ENCODE results near the gene FOLR3. TPM values are rescaled to one million over a fixed set of nuclear protein-coding genes. Genes with fewer than 3 reads are reported as not detected.

The FOLR3 gene
- polyA plus RNA-seq, 1 donor (not counting 4 experiments of a cell fraction or from before 2014, with no cell fraction given): 21.0 TPM

- DNase-seq (ENCODE audit: low read depth, low spot score) (no peak), FAIRE-seq (peak; percentile 80)
- Histone ChIP-seq H3K4me3 (ENCODE audit: control insufficient read depth in 2 of 3, extremely low read depth in 1 of 3, insufficient read depth in 2 of 3, low read depth in 1 of 3, low read length in 3 of 3) (no peak overlapping the region), H3K9ac (ENCODE audit: control insufficient read depth, extremely low read depth, insufficient read depth, low read length) (no peak overlapping the region), H3K9me3 (ENCODE audit: control insufficient read depth, low read depth, low read length) (no peaks in the 10 kb centered on the region), H3K36me3 (ENCODE audit: control insufficient read depth in 2 of 2, extremely low read depth in 1 of 2, insufficient read depth in 2 of 2, low read length in 2 of 2) (no peaks in the 10 kb centered on the region), H2AFZ (ENCODE audit: control insufficient read depth, low read length) (peak overlapping the region; percentile 53), H3K4me2 (ENCODE audit: control insufficient read depth, extremely low read depth, insufficient read depth, low read depth, low read length) (peak overlapping the region; percentile 45), H3K27me3 (ENCODE audit: control insufficient read depth, extremely low read depth, insufficient read depth, low read length) (no peaks in the 10 kb centered on the region), H3K4me1 (ENCODE audit: control insufficient read depth, extremely low read depth, insufficient read depth, low read length) (peaks cover 24% of the 10 kb centered on the region), H3K9me1 (ENCODE audit: control insufficient read depth, extremely low read depth, insufficient read depth, low read length) (no peaks in the 10 kb centered on the region), H3K79me2 (ENCODE audit: control insufficient read depth, insufficient read depth, low read length) (no peaks in the 10 kb centered on the region), H3K27ac (ENCODE audit: control insufficient read depth, insufficient read depth, low read length) (no peak overlapping the region), H4K20me1 (ENCODE audit: control insufficient read depth, extremely low read depth, insufficient read depth, low read length) (no peaks in the 10 kb centered on the region)
- dilution Hi-C loops (cut with MboI; ENCODE audit: extremely low pct_ligation_motif_present, low sequenced_read_pairs): no loop called here
- no peak for TF ChIP-seq CTCF (optimal IDR thresholded peaks at IDR 0.05 in 1 of 3, IDR thresholded peaks at IDR 0.05 in 1 of 3, conservative IDR thresholded peaks at IDR 0.05 in 1 of 3; ENCODE audit: extremely low read depth in 1 of 3, insufficient read depth in 2 of 3, low read length in 3 of 3)
- no peak for TF ChIP-seq EZH2 (IDR thresholded peaks at IDR 0.05; ENCODE audit: low read length)
These were observed 39.0 kb downstream of the FOLR3 start for GRCh38 chr11:72174302-72175070.

GRCh38 chr11:72177656-72178055, 42.1 kb downstream of the FOLR3 start:
- Histone ChIP-seq H2AFZ (ENCODE audit: control insufficient read depth, low read length) (no peak overlapping the region), H3K4me3 (ENCODE audit: control insufficient read depth in 2 of 3, extremely low read depth in 1 of 3, insufficient read depth in 2 of 3, low read depth in 1 of 3, low read length in 3 of 3) (no peak overlapping the region), H4K20me1 (ENCODE audit: control insufficient read depth, extremely low read depth, insufficient read depth, low read length) (no peaks in the 10 kb centered on the region), H3K27ac (ENCODE audit: control insufficient read depth, insufficient read depth, low read length) (no peak overlapping the region), H3K79me2 (ENCODE audit: control insufficient read depth, insufficient read depth, low read length) (no peaks in the 10 kb centered on the region), H3K9me1 (ENCODE audit: control insufficient read depth, extremely low read depth, insufficient read depth, low read length) (no peaks in the 10 kb centered on the region), H3K9me3 (ENCODE audit: control insufficient read depth, low read depth, low read length) (no peaks in the 10 kb centered on the region), H3K4me1 (ENCODE audit: control insufficient read depth, extremely low read depth, insufficient read depth, low read length) (peaks cover 43% of the 10 kb centered on the region), H3K36me3 (ENCODE audit: control insufficient read depth in 2 of 2, extremely low read depth in 1 of 2, insufficient read depth in 2 of 2, low read length in 2 of 2) (no peaks in the 10 kb centered on the region), H3K9ac (ENCODE audit: control insufficient read depth, extremely low read depth, insufficient read depth, low read length) (no peak overlapping the region), H3K27me3 (ENCODE audit: control insufficient read depth, extremely low read depth, insufficient read depth, low read length) (no peaks in the 10 kb centered on the region), H3K4me2 (ENCODE audit: control insufficient read depth, extremely low read depth, insufficient read depth, low read depth, low read length) (no peak overlapping the region)
- TF ChIP-seq CTCF (optimal IDR thresholded peaks at IDR 0.05 in 1 of 3, IDR thresholded peaks at IDR 0.05 in 1 of 3, conservative IDR thresholded peaks at IDR 0.05 in 1 of 3; ENCODE audit: extremely low read depth in 1 of 3, insufficient read depth in 2 of 3, low read length in 3 of 3) (no peak), EZH2 (IDR thresholded peaks at IDR 0.05; ENCODE audit: low read length) (no peak)
- FAIRE-seq: no peak
- DNase-seq (ENCODE audit: low read depth, low spot score): no peak
- dilution Hi-C loops (cut with MboI; ENCODE audit: extremely low pct_ligation_motif_present, low sequenced_read_pairs): no loop called here

All from keratinocyte (primary cell).